NCI-H2196 (cell line): ENCODE measurements around the gene PRDM7.

ENCODE experiments used
- DNase-seq: peaks from one replicate; lab custom pipeline; 2025; ENCODE audit not compliant: unreplicated experiment; lab: John Stamatoyannopoulos, UW

Gene PRDM7

DNA sequence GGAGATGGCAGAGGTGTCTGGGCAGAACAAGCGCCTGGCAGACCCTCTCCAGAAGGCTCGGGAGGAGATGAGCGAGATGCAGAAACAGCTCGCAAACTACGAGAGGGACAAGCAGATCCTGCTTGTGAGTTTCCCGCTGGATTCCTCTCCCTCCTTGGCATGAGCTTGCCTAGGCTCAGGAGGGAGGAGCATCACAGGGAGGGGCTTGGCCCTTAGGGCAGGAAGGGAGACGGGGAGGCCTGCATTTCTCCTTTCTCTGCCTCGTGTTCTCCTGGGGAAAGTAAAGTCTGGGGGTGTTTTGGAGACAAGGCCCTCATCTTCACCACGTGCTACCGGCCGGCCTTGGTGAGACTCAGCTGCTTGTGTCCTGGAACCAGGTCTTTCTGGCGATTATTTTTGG is 39.9 kb downstream of the PRDM7 start:
- no peak for DNase-seq

DNA sequence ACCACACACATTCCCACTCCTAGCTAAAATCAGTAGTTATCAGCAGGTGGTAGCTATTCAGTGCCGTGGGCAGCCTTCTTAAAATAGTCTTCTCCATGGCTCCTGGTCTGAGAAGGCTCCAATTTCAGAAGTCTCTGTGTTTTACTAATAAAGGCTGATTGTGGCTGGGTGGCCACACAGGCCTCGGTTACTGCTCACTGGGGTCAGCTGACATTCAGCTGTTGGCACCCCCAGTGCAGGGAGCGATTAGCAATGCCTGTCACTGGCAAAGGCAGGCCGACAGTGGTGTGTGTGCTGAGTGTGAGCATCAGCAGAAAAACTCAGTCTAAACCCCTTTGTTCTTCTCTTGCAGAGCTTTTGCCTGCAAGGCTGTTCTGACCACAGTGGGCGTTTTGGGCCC is 41.2 kb downstream of the PRDM7 start:
- DNase-seq: no peak

DNA sequence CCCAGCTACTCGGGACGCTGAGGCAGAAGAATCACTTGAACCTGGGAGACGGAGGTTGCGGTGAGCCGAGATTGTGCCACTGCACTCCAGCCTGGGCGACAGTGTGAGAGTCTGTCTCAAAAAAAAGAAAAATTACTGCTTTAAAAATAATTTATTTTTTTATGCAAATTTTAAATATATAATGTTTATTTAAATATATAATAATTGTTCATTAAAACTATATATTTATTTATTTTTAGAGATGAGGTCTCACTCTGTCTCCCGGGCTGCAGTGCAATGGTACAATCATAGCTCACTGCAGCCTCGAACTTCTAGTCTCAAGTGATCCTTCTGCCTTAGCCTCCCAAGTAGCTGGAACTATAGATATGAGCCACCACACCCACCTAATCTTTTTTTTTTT is 42.6 kb downstream of the PRDM7 start:
- no peak for DNase-seq

DNA sequence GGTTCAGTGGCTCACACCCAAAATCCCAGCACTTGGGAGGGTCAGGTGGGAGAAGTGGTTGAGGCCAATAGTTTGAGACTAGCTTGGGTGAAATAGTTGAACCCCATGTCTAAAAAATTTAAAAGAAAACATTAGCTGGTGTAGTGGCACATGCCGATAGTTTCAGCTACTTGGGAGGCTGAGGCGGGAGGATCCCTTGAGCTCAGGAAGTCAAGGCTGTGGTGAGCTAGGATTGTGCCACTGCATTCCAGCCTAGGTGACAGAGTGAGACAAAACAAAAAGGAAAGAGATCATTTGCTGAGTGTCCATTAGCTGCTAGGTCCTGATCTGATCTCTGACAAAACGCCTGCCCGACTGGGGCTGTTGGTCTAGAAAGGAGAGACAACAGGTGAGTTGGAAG is 43.7 kb downstream of the PRDM7 start:
- no peak for DNase-seq

DNA sequence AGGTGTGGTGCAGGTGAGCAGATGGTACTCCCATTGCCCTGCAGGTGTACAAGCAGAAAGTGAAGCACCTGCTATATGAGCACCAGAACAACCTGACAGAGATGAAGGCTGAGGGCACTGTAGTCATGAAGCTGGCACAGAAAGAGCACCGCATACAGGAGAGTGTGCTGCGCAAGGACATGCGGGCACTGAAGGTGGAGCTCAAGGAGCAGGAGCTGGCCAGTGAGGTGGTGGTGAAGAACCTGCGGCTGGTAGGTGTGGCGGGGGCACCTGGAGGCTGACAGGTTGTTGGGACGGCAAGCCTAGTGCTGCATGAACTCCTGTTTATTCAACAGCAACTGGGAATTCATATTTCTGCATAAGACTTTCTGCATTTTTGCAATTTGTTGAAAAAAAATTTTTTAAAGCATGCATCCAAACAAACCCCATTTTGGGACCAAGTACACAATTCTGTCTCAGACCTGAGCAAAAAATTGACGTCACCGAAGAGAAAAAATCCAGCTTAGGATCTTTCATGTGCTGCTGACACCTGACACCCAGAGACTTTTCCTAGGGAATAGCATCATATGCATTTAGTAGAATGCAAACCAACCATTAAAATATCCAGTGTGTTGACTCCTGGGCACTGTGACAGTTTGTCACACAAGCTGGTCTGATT is 44.3 kb downstream of the PRDM7 start:
- no peak for DNase-seq

DNA sequence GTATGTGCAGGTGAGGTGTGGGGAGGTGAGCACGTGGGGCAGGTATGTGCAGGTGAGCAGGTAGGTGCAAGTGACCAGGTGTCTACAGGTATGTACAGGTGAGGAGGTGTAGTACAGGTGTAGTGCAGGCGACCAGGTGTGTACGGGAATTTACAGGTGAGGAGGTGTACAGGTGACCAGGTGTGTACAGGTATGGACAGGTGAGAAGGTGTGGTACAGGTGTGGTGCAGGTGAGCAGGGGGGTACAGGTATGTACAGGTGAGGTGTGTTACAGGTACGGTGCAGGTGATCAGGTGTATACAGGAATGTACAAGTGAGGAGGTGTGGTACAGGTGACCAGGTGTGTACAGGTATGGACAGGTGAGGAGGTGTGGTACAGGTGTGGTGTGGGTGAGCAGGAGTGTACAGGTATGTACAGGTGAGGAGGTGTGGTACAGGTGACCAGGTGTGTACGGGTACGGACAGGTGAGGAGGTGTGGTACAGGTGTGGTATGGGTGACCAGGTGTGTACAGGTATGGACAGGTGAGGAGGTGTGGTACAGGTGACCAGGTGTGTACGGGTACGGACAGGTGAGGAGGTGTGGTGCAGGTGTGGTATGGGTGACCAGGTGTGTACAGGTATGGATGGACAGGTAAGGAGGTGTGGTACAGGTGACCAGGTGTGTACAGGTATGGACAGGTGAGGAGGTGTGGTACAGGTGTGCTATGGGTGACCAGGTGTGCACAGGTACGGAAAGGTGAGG is 45.0 kb downstream of the PRDM7 start:
- DNase-seq: no peak

DNA sequence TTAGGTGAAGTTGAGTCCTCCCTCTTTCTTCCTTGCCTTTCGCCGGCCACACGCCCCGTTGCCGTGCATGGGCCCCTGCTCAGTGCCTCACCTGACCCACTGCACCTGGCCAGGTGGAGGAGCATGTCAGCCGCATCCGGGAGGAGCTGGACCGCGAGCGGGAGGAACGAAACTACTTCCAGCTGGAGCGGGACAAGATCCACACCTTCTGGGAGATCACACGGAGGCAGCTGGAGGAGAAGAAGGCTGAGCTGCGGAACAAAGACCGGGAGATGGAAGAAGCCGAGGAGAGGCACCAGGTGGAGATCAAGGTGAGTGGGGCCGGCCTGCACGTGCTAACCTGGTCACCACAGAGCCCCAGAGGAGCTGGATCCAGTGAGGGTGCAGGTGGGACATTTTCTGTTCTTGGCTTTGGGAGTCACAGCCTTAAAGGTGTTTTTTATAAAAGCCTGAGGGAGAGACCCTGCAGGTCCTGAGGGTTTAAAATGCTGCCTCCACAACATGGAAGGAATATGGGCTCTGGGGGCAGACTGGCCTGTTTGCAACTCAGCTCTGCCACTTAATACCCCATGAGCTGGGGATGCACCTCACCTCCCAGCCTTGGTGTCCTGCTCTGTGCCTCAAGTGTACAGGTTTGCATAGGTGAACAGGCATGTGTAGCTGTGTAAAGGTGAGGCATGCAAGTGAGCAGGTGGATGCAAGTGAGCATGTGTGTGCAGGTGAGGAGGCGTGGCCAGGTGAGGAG is 45.8 kb downstream of the PRDM7 start:
- DNase-seq: no peak

DNA sequence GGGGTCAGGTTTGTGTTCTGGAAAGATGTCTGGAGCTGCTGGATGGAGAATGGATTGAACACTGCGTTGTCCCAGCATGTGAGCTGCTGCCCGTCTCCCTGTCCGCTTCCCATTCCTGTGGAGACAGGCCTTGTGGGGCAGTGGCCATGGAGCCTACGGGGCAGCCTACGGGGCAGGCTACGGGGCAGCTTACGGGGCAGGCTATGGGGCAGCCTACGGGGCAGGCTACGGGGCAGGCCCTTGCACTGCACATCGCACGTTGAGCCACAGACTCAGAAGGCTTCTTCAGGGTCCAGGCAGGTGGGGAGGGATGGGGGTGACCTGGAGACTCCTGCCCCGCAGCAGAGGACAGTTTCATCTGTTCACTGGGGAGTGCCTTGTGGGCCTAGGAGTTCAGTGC is 48.1 kb downstream of the PRDM7 start:
- no peak for DNase-seq

DNA sequence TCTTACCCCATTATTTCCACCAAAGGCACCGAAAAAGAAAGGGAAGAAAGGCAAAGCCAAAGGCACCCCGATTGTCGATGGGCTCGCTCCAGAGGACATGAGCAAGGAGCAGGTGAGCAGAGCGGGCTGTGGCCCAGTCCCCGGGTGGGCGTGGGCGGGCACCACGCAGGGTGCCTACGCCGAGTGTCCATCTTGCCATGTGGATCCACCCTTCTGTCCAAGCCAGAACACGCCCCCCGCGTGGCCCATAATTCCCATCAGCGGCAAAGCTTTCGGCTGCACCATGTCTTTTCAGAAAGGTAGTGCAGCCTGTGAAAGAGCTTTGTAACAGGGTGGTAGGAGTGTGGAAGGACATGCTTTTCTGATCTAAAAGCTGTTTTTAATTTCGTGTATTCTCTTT is 49.5 kb downstream of the PRDM7 start:
- no peak for DNase-seq

DNA sequence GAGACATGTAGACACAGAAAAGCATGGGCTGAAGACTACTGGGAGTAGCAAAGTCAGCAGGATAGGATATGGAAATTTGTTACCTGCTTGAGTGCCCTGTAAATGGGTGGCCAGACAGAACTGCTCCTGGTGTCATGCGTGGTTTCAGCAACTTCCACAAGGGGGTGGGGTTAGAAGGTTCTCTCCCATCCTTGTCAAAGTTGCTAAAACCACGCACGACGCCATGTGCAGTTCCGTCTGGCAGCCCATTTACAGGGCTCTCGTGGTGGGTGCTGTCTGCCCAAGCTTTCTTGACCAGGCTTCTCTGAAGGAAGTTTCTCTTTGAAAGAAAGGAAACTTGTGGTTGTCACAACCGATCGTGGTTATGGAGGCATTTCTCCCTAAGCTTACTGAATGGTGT is 51.0 kb downstream of the PRDM7 start:
- DNase-seq: no peak

DNA sequence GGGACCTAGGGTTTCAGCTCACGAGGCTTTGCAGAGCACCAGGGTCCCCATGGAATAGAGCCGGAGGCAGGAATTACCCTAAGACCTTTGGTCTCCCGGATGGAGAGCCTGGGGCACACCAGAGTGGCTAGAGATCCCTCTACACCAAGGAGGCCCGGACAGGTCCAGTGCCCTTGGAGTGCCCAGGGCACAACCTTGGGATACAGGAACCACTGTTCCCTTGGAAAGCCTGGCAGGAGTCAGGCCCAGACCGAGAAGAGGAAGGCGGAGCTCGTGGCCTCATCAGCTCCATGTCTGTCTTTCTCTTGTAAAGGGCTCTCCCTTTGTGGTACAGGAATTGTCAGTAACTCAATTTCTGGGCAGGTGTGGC is 54.1 kb downstream of the PRDM7 start:
- no peak for DNase-seq

DNA sequence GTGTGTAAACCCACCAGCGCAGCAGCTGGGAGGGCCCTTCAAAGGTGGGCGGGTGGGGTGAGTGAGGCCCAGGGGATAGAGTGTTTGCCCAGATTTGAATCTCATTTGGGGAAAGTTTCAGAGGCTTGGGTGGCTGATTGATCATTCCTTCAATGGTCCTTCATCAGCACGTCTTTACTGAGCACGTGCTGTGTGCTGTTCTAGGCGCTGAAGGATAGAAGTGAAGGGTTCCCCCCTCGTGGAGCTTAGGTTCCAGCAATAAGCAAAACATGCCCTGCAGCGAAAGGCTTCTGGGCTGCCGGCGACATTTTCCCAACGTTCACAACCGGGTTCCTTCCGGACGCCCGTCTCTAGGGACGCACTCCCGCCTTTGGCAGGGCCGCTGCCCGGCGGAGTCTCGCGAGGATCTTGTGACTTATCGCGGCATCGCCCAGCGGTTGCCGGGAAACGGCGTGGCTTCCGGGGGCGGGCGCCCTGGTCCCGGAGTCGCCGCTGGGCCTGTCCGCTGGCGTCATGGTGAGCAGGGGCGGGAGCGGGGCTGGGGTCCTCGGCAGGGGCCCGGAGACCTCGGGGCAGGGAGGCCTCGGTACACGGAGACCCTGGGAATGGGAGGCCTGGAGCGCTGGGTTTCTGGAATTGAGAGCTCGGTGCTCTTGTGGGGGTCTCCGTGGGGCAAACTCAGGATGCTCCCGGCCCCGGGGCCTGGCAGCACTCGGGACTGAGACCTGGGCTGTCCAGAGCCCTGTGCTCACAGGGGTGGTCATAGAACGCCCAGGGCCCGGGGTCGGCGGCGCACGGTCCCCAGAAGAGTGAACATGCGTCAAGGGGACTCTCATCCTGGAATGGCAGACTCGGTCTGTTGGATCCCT is 54.7 kb downstream of the PRDM7 start:
- peak; percentile 85 for DNase-seq

DNA sequence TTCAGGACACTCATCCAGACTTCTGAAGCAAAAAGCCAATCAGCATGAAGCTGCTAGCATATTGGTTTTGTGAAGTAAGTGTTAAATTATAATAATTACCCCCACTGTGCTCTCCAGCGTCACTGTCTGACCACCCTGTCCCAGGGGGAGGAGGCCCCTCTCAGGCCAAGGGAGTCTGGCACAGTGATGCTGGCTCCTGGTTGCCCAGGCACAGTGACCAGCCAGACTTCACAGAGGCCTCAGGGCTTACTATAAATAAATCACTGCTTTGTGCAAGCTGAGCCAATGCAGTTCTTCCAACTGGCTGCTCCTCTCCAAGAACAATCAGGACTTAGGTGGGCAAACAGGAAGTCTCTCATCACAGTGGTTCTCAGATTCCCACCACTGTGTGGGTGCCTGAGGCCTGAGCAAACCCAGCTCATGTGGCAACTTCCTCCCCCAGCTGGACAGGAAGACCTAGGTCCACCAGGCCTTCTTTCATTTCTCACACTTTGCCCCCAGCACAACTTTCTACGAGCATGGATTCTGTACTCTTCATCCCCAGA is 56.2 kb downstream of the PRDM7 start:
- no peak for DNase-seq

DNA sequence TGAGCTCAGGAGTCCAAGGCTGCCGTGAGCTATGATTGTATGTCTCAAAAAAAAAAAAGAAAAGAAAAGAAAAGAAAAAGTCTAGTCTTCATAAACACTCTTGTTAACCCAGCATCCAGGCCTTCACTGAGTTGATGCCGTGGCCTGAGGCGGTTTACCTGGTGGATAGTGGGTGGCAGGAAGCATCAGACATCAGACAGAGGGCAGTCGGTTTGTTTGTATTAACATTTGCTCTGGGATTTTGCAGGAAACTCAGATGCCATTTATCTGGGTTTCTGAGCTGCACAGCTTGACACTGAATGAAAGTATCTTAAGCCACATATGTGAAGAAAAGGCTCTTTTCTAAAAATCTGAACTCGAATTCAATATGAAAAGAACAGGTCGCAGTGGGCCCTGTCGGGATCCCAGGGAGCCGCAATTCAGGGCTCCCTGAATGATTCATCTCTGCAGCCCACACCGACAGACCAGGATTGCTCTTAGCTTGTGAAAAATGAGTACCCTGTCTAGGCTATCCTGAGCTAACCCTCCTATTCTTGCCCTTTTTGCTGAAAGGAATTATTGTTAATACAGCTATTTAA is 56.8 kb downstream of the PRDM7 start:
- DNase-seq: no peak

DNA sequence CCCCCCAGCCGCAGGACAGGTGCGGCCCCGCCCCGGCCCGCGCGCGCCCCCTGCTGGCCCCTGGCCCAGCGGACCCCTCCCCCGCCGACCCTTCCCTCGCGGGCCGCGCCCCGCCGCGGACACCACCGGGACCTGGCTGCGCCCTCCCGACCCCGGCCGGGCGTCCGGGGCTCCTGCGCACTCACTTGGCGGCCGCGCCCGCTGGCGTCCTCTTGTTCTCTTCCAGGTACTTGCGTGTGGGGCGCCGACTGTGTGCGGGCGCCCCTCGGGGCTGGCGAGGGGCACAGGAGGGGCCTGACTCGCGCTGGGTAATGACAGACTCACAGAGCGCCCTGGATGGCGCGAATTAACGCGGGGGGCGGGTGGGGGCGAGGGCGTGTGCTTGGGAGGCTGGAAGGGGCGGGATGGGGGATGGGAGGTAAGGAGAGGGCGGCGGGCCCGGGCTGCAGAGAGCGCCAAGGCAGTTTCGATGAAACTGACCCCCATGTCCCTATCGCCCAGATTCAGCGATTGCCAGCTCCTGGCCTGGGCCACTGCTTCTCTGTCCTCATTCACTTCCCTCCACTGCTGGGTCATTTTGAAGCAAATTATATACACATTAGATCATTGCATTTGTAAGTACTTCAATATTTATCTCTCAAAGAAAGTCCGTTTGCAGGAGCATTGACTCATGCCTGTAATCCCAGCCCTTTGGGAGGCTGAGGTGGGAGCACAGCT is 57.4 kb downstream of the PRDM7 start:
- peak; percentile 25 for DNase-seq

DNA sequence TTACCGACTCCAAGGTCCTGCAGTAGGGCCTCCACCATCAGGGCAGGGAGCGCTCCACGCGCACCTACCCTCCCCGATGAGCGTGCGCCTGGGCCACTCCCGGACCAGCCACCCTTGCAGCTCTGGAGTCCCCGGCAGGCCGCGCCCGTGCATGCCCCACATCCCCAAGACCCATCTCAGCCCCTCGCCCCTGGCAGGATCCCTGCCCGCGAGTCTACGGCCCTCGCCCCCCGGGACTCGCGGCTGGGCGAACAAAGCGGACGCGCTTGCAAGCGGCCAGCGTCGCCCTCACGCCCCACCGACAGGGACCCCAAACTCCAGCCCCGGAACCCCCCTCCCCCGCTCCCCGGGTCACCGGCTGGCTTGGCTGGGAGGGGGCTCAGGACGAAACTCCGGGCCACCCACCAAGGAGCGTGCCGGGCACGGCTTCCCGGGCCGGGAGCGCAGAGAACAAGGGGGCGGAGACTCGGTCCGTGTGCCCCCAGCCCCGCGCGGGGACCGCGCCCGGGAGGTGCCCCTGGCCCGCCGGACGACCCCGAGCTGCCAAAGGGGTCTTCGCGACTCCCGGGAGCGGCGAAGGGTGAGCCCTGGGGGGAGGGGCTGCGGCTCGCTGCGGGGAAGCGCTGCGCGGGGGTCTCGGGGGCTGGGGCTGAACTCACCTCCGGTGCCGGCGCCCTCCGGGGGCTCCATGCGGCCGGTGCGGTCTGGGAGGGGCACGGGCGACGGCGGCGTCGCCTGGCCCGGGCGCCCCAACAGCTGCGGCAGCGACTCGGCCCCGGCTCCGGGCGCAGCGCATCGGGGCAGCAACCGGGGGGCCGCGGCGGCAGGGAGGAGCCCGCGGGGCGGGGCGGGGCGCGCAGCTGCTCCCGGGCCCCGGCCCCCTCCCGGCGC is 58.2 kb downstream of the PRDM7 start, which contains the start of gene DBNDD1:
TSS of gene DBNDD1 (minus strand) at position 805 of the 891 bp plus-strand sequence. CDS start at position 690, 115 bp downstream.
- no peak for DNase-seq

DNA sequence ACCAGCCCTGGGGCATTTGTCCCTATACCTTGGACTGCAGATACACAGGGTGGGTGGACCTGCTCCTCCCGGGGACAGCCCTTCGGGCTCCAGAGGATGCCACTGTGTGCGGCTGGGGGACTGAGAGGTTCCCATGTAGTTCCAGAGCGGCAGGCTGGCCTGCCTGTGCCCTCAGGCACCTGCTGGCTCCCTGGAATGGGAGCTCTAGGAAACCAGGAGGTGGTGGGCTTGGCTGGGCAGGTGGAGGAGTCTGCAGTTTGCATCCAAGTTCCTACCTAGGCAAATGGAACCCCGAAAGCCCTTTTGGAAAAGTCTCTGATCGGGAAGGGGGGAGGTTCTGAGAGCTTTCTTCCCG is 58.9 kb downstream of the PRDM7 start:
- DNase-seq: no peak

DNA sequence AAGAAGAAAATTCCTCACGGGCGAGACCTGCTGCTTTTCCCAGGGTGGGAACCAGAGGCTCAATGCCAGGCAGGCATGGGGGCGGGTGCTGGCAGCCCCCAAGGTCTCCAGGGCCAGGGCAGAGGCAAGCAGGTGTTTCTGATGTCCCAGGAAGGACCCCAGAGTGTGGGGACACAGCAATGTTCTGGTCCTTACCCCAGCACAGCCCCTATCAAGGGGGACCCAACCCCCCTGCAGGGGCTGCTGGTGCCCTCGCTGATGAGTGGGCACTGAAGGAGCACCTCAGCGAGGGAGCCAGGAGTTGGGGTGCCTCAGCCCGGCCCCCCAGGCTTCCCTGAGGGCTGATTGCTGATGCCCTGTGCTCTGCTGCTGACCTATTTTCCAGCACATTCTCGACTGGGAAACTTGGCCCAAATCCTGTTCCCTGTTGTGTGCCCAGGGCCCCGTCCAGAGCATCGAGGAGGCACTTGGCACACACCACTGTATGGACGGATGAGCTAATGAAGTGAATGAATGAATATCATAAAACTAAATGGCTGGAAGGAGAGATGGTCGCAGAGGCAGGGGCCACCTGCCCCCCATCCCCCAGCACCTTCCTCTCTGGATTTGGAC is 60.7 kb downstream of the PRDM7 start:
- no peak for DNase-seq
